Activated gamma-delta T cell (primary cell): Measurements from ENCODE around the gene AGXT2.
"Not testable (repeated sequence)": the region's sequence is repeated elsewhere in the genome, so short reads cannot be mapped to it uniquely, and the experiment has no call there.

ENCODE experiments used
- DNase-seq: peaks from one replicate; lab custom pipeline; 2025; lab: John Stamatoyannopoulos, UW

AGXT2 gene

GRCh38 chr5:35012365-35012764 lies 35.4 kb downstream of the AGXT2 start:
- DNase-seq, result no peak

DNA sequence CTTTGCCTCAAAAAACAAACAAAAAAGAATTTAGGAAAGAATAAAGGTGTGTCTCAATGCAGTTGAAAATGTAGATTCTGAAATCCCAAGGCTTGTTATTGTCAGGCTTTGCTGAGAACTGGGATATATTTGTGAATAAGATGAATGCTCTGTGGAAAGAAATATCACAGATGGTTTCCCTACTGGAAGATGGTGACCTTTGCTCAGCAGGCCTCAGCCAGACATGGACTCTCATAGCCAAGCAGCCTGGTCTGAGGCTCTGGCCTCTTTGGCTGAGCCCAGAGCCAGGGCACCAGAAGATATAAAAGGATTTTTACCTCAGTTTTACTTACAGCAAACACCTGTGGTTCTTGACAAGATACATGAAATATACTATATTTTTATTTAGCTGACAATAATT lies 37.1 kb downstream of the AGXT2 start:
- no peak for DNase-seq

DNA sequence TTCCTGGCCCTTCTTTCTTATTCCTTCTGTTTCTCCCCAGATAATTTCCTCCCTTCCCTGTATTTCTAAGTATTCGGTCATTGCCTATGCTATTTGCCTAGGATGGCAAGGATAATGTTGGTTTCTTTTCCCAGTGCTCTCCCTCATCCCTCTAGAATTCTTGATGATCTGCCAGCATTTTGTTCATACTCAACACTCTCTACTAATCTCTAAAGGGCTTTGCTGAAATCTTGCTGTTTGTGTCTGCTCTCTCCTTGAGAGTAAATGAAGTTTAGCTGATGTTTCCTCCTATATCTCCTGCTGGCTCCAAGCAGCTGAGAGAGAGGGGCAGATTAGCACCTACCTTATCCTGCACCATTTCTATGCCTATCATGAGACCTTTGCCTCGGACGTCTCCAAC lies 38.1 kb downstream of the AGXT2 start:
- DNase-seq, result no peak

GRCh38 chr5:35009019-35009418 lies 38.7 kb downstream of the AGXT2 start:
- no peak for DNase-seq

GRCh38 chr5:35004771-35005170 lies 43.0 kb downstream of the AGXT2 start:
- DNase-seq, result no peak

- DNase-seq, result no peak
Observed at GRCh38 chr5:35004200-35004599, 43.5 kb downstream of the AGXT2 start.

DNA sequence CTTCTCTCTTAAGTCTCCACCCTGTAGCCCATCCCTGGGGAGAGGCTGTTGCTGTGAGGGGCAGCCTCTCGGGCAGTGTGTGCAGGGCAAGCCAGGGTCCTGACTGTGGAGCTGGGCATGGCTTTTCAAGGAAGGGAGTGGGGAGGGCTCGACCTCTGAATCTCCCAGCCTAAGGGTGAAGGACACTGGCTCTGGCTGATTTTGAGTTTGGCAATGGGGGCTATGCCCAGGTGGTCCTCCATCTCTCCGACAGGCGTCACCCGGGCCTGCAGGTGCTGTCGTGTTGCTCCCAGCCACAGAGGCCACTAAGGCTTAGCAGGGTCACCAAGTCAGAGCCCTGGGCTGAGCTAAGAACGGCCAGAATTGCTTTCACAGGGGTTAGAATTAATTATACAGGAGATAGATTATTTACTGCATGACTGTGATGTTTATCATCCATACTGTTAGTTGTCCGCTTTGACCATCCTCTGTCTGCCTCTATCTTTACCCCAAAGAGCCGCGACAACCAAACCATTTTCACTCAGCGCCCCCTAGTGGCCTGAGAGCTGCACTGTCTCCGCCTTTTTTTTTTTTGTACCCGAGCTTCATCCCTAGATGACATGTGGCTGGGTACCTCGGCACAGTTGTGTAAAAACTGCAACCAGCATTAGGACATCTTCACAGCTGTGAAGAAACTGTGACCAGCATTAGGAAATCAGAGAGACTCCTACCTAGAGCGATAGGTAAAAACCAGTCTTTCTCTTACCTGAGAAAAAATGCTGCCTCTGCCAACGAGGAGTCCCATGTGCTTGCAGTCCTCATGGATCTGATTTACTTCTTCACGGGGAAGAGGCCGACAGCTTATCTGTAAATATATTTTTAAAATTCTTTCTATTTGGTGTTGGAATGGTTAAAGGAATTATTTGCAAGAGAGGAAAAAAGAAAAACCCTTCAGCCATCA lies 44.5 kb downstream of the AGXT2 start:
- DNase-seq, result no peak

DNA sequence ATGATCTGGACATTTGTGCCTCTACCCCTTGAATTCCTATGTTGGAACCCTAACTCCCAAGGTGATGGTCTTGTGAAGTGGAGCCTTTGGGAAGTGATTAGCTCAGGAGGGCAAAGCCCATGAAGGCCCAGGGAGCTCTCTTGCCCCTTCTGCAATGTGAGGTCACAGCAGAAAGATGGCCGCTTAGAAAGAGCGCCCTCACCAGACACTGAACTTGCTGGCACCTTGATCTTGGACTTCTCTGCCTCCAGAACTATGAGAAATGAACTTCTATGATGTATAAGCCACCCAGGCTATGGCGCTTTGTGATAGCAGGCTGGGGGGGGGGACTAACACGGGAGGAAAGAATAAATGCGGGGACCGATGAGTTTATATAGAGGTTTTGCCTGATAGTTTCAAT lies 45.3 kb downstream of the AGXT2 start:
- DNase-seq, result no peak

- DNase-seq, result no peak
Observed at GRCh38 chr5:35001842-35002241, 45.9 kb downstream of the AGXT2 start.

DNA sequence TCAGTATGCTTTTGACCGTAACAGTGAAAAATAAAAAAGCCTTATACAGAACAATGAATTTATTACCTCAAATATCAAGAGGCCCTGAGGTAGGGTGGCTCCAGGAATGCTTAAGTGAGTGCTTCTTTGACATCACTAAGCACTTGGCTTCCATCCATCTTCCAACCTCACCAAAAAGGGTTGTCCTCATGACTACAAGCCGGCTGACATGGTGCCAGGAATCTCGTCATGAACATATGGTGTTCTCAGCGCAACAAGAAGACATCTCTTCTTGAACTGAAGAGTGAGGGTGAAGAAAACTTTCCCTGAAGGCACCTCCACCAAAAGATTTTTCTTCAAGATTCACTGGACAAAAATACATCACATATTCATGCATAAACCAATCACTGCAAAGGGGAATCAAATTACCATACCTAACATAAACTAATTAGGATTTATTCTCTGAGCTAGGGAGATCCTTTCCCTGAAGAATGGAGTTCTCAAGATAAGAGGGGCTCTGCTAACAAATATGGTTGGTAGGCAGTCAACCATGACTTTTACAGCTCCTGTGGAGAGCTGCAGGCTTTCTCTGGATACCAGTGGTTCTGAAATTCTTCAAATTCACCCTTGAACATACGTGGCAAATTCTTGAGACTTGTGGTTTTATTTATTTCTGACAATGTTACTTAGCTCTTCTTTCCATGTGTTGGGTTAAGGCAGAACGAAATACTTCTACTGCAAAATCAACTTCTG lies 49.5 kb downstream of the AGXT2 start:
- DNase-seq, result no peak

DNA sequence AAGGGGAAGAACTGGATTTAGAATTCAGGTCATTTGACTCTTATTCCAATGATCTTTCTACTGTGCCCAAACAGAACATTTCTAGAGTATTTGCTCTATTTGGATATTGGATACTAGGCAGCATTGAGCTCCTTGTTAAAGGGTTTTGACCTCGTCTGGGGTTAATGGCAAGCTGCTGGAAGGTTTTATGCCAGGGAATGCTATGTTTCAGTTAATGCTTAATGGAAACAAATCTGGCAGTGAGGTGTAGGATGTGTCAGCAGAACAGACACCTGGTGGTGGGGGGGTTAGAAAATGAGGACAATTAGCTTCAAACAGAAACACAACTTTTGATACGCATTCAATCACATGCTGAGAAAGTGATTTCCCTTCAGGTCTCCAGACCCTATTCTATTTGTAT lies 51.5 kb downstream of the AGXT2 start:
- no peak for DNase-seq

DNA sequence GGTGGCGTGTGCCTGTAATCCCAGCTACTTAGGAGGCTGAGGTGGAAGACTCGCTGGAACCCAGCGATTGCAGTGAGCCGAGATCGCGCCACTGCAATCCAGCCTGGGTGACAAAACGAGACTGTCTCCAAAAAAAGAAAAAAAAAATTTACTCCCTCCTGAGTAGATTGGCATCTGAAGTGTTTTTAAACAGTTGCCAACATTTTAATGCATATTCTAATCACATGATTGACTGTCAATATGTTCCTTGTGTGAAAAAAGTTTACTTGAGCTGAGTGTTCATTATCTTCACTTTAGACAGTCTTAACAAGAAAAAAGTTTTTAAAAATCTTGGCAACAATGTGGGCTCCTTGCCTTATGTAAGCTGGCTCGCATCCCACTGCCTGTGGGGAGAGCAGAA lies 53.8 kb downstream of the AGXT2 start:
- DNase-seq, result no peak

DNA sequence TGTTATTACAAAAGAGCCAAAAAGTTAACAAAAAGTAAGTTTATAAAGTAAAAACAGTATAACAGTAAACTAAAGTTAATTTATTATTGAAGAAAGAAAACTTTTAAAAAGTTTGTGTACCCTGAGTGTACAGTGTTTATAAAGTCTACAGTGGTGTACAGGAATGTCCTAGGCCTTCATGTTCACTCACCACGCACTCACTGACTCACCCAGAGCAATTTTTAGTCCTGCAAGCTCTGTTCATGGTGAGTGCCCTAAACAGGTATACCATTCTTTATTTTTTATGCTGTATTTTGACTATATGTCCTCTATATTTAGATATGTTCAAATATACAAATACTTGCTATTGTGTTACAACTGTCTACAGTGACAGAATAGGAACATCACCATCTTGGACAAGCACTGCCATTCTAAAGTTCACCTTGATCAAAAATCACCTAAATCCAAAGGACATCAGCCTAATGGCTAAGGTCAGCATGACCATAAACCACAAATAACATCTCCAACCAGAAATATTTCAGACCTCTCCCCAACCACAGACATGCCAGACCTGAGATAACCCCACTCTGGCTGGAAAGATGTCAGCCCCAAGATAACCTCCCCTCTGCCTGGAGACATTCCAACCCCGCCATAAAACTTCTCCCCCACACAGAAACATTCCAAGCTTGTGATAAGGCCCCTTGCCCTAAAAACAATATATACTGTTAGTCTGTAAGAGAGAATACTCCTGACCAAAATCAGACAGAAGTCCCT lies 56.1 kb downstream of the AGXT2 start:
- DNase-seq, result no peak

DNA sequence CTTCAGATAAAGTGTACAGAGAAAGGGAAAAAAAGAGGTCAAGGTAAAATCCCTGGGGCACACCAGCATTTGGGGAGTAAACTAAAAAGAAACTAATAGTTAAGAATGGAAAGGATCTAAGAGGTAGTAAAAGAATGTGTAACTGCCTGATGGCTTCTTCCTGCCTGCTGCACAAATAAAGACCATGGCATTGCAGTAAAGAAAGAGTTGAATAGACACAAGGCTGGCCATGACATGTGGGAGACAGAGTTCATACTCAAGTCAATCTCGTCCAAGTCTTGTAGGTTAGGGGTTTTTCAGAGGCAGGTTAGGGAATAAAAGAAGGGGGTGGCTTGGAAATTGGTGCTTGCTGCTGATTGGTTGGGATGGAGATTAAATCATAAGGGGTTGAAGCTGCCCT lies 60.8 kb downstream of the AGXT2 start:
- no peak for DNase-seq

DNA sequence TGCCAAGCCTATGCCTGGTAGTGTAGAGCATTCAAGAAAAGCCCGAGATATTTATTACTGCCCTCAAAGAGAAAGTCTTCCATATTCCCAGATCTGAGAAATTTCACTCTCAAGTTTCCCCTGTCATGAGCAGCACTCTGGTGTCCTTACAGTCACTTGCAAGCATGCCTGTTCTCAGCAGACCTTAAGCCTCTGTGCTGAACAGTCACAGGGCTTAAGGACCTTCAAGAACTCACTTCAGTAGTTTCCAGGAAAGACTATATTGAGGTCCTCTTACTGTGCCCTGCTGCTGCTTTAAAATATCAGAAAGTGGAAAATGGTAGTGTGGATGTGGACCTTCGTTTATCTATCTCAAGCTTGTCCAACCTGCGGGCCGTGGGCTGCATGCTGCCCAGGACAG lies 64.9 kb downstream of the AGXT2 start:
- DNase-seq, result no peak

DNA sequence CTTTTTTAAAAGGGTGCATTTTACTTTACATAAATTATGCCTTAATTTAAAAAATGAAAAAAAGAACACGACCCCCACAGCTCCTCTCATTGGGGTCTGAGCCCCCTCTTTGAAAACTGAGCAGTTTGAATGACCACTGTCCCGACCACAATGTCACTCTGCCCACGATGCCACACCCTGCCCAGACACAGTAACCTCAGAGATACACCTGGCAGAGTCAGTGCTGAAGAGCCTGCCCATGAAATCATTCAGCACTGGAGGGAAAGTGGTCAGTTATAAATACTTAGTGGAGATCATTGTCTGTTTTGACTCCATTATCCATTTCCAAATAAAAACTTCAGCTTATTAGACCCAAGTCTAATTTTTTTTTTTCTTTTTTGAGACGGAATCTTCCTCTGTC lies 69.1 kb downstream of the AGXT2 start:
- DNase-seq, result no peak

DNA sequence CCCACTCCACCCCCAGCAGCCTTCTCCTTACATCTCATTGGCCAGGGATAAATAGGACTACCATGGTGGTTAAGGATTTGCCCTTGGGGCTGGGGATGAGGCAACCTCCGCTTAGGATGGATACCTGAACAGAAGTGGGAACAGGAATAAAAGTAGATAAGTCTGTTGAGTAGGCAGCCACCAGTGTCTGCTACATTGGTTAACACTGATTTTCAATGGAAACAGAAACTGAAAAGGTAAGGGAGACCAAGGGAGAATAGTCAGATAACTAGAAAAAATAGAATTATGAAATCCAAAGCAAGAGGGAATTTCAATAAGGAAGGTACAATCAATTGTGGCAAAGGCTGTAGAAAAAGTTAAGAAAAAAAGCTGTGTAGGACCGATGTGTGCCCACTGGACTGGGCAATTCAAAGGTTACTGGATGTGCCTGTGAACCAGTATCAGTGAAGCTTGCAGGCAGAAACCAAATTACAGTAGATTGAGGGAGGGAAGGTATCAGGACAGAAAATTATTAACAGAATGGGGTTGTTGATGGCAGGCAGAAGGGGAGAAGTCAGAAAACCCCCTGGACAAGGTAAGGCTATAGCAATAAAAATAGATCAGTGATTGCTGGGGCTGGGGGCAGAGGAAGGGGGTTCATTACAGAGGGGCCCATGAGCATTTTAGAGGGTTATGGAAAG lies 69.7 kb downstream of the AGXT2 start:
- DNase-seq, result no peak

DNA sequence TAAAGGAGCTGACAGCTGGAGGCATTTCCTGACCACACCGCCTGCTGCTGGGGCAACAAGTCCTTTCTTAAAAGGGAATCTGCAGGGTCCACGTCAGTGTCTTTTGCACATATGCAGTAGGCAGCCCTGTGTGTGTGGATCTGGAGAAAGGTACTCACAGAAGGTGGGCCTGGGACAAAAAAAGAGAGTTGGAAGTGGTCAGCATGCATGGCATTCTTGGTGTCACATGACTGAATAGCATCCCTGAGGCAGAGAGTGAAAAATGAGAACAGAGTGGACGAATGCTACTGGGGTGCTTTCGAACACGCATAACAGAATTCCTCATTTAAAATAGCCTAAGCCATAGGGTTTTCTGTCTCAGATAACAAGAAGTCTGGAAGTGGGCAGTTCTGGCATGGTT lies 71.4 kb downstream of the AGXT2 start:
- no peak for DNase-seq

DNA sequence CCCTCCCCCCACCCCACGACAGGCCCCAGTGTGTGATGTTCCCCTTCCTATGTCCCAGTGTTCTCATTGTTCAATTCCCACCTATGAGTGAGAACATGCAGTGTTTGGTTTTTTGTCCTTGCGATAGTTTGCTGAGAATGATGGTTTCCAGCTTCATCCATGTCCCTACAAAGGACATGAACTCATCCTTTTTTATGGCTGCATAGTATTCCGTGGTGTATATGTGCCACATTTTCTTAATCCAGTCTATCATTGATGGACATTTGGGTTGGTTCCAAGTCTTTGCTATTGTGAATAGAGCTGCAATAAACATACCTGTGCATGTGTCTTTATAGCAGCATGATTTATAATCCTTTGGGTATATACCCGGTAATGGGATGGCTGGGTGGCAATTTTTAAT lies 76.1 kb downstream of the AGXT2 start:
- not testable (repeated sequence) for DNase-seq

- no peak for DNase-seq
Observed at GRCh38 chr5:34970552-34970951, 77.2 kb downstream of the AGXT2 start.

DNA sequence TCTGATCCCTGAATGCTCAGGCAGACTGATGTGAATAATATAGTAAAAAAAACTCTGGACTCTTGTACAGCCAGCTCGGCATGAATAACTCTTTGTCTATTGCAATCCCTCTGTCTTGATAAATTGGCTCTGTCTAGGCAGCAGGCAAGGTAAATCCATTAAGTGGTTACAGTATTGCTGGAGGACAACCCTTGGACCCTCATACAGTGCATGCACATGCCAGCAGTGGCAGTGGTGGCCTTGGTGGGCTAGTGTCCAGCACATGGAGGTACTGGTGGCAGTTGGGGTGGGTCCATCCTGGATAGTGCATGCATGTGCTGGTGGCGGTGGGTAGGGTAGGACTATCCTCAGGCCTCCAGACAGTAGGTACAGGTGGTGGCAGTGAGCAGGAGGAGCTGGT lies 79.5 kb downstream of the AGXT2 start:
- DNase-seq, result no peak

- no peak for DNase-seq
Observed at GRCh38 chr5:34967540-34967939, 80.2 kb downstream of the AGXT2 start.
